HG03280 (cell line): ENCODE measurements around the gene NME3.

ENCODE experiments used
- ATAC-seq: cut with Tn5 transposase; IDR thresholded peaks from one replicate; pipeline ENCODE4 v1.9.1; 2021; ENCODE audit warnings: mild to moderate bottlenecking, moderate library complexity; ENCODE audit not compliant: unreplicated experiment

NME3 gene

DNA sequence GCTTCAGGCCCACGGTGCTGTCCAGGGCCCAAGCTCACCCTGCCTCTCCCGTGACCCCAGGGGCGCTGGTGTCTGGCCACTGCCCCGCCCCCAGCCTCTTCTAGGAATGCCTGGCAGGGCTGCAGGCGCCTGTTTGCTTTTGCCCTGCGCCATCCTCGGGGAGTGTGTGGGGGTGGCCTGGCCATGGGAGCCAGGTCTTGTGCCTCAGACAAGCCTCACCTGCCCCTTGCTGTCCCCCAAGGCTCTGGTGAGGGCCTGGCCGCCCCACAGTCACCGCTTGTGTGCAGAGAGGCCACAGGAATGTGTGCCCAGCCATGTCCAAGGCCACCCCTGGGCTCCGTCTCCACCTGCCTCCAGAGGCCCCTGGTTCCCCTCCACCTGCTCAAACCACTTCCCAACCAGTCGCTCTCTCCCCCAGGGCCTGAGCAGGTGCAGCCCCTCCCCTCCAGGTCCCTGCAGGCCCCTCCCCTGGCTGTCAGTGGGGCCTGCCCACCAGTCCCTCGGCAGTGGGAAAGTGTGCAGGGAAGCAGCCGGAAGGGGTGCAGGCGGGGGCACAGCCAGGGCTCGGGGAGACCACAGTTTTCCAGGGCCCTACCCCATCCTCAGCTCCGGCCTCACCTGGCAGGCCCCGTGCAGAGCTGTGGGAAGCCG lies 23.0 kb upstream of the NME3 start:
- ATAC-seq: no peak

GRCh38 chr16:1793578-1794220 lies 22.4 kb upstream of the NME3 start, which contains the start of gene IGFALS:
IGFALS (minus strand) TSS chr16:1793705; CDS start chr16:1793652, 53 bp downstream.
- ATAC-seq: no peak

- no peak for ATAC-seq
Measured at GRCh38 chr16:1792836-1793577, 21.7 kb upstream of the NME3 start.

GRCh38 chr16:1791943-1792812 lies 20.8 kb upstream of the NME3 start:
- no peak for ATAC-seq

DNA sequence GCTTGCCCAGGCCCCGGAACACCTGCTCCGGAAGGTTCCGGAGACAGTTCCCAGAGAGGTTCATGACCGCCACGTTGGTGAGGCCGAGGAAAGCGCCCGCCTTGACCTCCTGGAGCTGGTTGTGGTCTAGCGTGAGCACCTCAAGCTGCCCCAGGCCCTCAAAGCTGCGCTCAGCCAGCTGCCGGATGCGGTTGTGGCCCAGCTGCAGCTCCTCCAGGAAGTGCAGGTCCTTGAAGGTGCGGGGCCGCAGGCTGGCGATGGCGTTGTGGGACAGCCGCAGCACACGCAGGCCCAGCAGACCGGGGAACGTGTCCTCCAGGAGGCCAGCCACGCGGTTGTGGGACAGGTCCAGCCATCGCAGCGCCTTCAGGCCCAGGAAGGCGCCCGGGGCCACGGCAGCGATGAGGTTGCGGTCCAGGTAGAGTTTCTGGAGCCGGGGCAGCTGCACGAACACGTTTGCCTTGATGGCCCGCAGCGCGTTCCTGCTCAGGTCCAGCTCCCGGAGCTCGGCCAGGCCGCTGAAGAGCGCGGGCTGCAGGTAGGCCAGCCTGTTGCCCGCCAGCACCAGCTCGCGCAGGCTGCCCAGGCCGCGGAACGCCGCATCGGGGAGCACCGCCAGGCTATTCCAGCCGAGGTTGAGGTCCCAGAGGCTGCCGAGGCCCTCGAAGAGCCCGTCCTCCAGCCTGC lies 20.1 kb upstream of the NME3 start:
- no peak for ATAC-seq

DNA sequence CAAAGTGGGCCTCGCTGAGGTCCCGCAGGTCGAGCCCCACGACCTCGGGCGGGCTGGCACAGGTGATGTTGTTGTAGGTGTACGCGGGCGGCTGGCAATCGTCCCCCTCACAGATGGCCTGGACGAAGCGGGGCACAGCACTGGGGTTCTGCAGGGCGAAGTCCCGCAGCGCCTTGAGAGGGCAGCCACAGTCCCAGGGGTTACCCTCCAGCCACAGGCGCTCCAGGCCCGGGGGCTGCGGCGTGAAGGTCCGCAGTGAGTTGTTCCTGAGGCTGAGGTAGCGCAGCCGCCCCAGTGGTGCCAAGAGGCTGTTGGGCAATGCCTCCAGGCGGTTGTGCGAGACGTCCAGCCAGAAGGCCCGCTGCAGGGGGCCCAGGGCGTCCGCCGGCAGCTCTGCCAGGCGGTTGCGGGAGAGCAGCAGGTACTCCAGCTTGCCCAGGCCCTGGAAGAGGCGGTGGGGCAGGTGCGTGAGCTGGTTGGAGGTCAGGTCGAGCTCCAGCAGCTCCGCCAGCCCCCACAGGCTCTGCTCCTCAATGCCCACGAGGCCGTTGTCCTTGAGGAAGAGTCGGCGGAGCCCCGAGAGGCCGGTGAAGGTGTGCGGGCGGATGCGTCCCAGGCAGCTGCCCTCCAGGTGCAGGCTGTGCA lies 19.4 kb upstream of the NME3 start:
- no peak for ATAC-seq

DNA sequence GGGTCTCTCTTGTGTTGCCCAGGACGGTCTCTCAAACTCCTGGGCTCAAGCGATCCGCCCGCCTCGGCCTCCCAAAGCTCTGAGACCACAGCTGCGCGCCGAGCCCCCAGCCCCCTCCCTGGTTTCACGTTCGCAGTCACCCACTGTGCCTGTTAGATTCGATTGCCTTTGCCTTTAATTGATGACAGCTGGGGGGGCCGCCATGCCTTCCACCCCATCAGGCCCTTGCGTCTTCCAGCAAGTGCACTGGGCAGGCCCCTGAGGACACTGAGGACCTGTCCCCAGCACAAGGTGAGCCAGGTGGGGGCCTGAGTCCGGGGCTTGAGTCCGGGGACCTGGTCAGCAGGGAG lies 18.9 kb upstream of the NME3 start:
- no peak for ATAC-seq

GRCh38 chr16:1789643-1790045 lies 18.3 kb upstream of the NME3 start:
- no peak for ATAC-seq

DNA sequence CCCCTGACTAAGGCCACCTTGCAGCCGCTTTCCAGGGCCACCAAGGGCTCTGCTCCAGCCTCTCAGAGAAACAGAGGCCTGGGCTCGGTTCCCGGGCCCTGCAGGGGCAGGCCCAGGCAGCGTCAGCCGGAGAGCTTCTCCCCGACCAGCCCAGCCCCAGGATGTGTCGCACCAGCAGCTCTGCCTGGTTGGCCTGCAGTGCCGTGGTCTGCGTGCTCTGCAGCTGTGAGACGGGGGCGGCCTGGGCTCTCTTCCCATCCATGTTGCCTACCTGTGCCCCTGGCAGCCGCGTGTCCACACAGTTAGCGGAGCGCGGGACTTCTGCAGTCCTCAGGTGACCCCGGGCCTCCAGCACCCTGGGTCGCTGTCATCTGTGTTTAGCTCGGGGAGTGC lies 17.4 kb upstream of the NME3 start:
- ATAC-seq: no peak

GRCh38 chr16:1788095-1788707 lies 16.9 kb upstream of the NME3 start:
- no peak for ATAC-seq

DNA sequence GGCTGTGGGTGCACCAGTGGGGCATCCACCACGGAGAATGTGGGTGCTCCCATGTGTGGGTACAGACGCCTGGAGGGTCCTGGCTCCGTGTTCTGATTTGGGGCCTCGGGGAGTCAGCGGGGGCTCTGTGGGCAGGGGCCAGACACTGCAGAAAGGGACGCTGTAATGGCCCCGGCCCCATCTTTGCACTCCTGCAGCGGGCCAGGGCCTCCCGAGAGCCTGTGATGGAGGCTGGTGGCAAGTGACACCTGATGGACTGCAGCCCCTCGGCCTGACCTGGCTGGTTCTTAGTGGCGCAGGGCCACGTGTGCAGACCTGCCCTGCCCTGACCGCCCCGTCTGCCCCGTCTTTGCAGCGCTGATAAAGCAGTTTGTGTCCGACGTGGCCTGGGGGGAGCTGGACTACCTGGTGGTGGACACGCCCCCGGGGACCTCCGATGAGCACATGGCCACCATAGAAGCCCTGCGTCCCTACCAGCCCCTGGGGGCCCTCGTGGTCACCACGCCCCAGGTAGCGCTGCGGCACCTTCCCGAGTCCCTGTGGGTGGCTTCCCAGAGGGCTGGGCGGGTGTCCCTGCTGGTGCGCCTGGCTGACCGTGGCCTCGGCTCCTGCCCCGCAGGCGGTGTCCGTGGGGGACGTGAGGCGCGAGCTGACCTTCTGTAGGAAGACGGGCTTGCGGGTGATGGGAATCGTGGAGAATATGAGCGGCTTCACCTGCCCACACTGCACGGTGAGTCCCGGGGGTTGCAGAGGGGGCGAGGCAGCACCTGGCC lies 16.2 kb upstream of the NME3 start:
- no peak for ATAC-seq

DNA sequence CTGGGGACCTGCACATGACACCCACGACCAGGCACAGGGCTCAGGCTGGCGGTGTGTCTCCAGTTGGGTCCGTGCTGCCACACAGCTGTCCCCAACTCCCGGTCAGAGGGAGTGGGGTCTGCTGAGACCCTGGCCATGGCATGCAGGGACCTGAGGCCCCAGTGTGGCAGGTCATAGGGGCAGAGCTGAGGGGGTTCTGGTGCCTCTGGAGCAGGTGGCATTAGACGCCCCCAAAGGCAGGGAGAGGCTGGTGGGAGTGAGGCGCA lies 15.6 kb upstream of the NME3 start:
- no peak for ATAC-seq

DNA sequence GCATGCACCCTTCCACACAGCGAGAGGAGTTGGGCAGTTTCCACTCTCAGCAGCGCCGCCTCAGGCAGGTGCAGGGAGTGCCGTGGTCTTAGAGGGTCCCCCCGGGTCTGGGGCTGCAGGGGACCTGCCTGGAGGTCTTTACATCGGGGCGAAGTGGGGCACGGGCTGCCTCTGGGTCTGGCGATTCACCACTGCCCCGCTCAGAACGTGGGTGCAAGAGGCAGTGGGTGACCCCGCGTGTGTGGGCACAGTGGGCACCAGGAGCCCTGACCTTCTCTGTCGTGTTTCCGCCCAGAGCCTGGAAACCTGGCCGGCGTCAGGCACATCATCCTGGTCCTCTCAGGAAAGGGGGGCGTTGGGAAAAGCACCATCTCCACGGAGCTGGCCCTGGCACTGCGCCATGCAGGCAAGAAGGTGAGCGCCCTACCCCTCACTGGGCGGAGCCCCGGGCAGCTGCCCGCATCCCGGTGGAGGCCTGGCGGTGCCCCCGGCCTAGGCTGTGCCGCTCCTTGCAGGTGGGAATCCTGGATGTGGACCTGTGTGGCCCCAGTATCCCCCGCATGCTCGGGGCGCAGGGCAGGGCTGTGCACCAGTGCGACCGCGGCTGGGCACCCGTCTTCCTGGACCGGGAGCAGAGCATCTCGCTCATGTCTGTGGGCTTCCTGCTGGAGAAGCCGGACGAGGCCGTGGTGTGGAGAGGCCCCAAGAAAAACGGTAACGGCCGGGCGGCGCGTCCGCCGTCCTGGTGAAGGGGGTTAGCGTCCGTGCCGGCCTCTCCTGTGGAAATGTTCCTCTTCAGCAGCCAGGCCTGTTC lies 15.1 kb upstream of the NME3 start:
- ATAC-seq: no peak

GRCh38 chr16:1785846-1786170 lies 14.5 kb upstream of the NME3 start:
- no peak for ATAC-seq

GRCh38 chr16:1784977-1785845 lies 13.9 kb upstream of the NME3 start:
- ATAC-seq: no peak

DNA sequence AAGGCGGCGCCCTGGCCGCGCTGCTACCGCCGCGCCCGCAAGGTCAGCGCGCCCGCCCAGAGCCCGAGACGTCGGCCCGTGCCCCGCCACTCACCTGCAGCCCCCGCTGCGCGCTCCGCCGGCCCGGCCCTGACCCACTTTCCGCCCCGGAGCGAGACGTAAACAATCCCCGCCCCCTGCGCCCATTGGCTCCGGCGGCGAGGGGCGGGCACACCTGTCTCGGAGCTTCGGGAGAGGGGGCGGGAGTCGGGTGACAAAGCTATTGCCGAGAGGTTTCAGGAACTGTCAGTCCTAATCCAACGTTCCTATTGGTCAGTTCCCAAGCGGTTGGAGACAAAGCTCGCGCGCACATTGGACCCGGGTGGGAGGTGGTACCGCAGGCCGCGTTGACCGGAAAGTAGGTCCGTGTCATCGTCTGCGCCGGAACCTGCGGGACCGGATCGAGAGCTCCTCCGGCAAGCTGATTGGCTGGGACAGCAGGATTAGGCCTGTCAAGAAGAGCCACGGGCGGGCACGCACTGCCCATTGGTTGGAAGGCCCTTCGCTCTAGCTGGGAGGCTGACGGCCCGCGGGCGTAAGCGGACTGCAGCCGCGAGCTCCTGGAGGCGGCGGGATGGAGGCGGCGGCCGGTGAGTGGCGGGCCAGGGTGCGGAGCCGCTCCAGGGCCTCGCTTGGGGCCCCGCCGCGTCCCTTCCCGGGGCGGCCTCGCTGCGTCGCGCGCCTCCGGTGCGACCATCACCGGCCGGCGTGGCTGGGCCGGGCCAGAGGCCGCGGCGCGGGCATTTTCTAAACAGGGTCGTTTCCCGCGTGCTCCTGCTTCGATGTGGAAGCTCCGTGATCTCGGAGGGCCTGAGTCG lies 11.3 kb upstream of the NME3 start, which contains the start of the genes NUBP2 and SPSB3:
TSS of gene NUBP2 (plus strand) at position 553 of the 857 bp plus-strand sequence. CDS start at position 614, 61 bp downstream.
TSS of gene SPSB3 (minus strand) at position 164 of the 857 bp plus-strand sequence. CDS start 1,088 bp downstream, outside the sequence.
- ATAC-seq: peak; percentile 82
